K562 (cell line): Measurements from ENCODE around the gene MAGI2.

Experiments used
- BRD9 ChIP-seq: fragments of 450-650 bp; IDR thresholded peaks from 2 replicates; pipeline ENCODE4 v1.6.1; 2018; ENCODE audit warnings: low read depth; ENCODE audit not compliant: partially characterized antibody
- EGR1 ChIP-seq: fragments of 450-650 bp; conservative IDR thresholded peaks from 2 replicates; pipeline ENCODE4 v1.6.1; 2017; ENCODE audit warnings: mild to moderate bottlenecking
- KAT7 ChIP-seq: sonication (generic); formaldehyde crosslinking; IDR thresholded peaks from 2 replicates; pipeline ENCODE4 v1.8.0; 2022; ENCODE audit warnings: missing genetic modification reagents, mild to moderate bottlenecking, borderline replicate concordance
- TF ChIP-seq, protein P1 (sequence below), 3 experiments: IDR thresholded peaks in 2 of 3; conservative IDR thresholded peaks in 1 of 3; 2 replicates each; pipeline ENCODE4 v1.5.1; 2011 to 2012; ENCODE audit warnings: low read length in 3 of 3, mild to moderate bottlenecking in 3 of 3, control low read depth in 2 of 3, improper control_type of control experiment in 1 of 3, inconsistent platforms in 1 of 3, low read depth in 1 of 3, mixed read lengths in 1 of 3, moderate library complexity in 1 of 3; ENCODE audit not compliant: insufficient read depth in 2 of 3

DNA sequence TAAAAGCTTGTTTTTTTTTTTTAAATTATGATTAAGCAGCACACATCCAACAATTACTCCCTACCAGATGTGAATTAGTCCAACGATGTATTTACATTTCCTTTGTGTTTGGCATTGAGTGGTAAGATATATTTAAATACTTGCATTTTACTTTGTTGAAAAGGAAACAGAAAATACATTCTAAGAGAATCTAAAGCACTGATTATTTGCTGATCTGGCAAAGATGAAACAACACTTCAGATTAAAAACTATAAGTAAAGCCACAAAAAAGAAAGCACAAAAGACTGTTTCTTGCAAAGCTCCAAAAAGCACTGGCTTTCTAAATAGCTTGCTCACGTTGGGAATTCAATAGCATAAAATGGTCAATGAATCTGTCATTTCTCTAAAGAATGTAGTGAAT lies 1188.4 kb downstream of the MAGI2 start:
- TF ChIP-seq KAT7 (CRISPR knock-in tag): no peak
- no peak for TF ChIP-seq BRD9
- TF ChIP-seq, protein P1, sequence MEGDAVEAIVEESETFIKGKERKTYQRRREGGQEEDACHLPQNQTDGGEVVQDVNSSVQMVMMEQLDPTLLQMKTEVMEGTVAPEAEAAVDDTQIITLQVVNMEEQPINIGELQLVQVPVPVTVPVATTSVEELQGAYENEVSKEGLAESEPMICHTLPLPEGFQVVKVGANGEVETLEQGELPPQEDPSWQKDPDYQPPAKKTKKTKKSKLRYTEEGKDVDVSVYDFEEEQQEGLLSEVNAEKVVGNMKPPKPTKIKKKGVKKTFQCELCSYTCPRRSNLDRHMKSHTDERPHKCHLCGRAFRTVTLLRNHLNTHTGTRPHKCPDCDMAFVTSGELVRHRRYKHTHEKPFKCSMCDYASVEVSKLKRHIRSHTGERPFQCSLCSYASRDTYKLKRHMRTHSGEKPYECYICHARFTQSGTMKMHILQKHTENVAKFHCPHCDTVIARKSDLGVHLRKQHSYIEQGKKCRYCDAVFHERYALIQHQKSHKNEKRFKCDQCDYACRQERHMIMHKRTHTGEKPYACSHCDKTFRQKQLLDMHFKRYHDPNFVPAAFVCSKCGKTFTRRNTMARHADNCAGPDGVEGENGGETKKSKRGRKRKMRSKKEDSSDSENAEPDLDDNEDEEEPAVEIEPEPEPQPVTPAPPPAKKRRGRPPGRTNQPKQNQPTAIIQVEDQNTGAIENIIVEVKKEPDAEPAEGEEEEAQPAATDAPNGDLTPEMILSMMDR (IDR thresholded peaks at IDR 0.05 in 2 of 3, conservative IDR thresholded peaks at IDR 0.05 in 1 of 3; ENCODE audit: insufficient read depth in 2 of 3, low read depth in 1 of 3, low read length in 3 of 3): no peak
- no peak for TF ChIP-seq EGR1
